Left lung (tissue), 10 donors: ENCODE measurements around the gene DCAF10. TPM values are rescaled to one million over a fixed set of nuclear protein-coding genes. Genes with fewer than 3 reads are reported as not detected.
"Not testable (repeated sequence)": the region's sequence is repeated elsewhere in the genome, so short reads cannot be mapped to it uniquely, and the experiment has no call there.

Experiments
- ATAC-seq: fragments of 200-7000 bp; cut with Tn5 transposase; one replicate; pipeline ENCODE4 v1.9.1; 2020; ENCODE audit warnings: moderate library complexity
- DNase-seq, 4 donors: peaks; one replicate each; pipeline ENCODE4 v3.0.0-alpha.2; 2013 to 2020
- H3K27ac ChIP-seq, 2 donors: fragments of 200-600 bp; sonication (generic) in 1 of 2; one replicate each; pipeline versions ENCODE4 v1.5.0 to v1.8.0; 2020 to 2021
- H3K27me3 ChIP-seq, 2 donors: fragments of 200-600 bp; sonication (generic) in 1 of 2; one replicate each; pipeline versions ENCODE4 v1.5.0 to v1.8.0; 2020 to 2021
- H3K36me3 ChIP-seq, 2 donors: fragments of 200-600 bp; sonication (generic) in 1 of 2; one replicate each; pipeline versions ENCODE4 v1.5.0 to v1.8.0; 2020 to 2021
- H3K4me1 ChIP-seq, 2 donors: fragments of 200-600 bp; one replicate each; pipeline ENCODE4 v1.8.0; 2021
- H3K4me3 ChIP-seq, 2 donors: fragments of 200-600 bp; sonication (generic) in 1 of 2; one replicate each; pipeline versions ENCODE4 v1.5.0 to v1.8.0; 2020 to 2021; ENCODE audit warnings: mild to moderate bottlenecking in 1 of 2
- H3K9me3 ChIP-seq, 2 donors: fragments of 200-600 bp; sonication (generic) in 1 of 2; one replicate each; pipeline versions ENCODE4 v1.5.0 to v1.8.0; 2020 to 2021
- CTCF ChIP-seq, 2 donors: fragments of 200-600 bp; sonication (generic) in 1 of 2; IDR thresholded peaks; one replicate each; pipeline versions ENCODE4 v1.5.0 to v1.8.0; 2021; ENCODE audit warnings: antibody characterized with exemption in 2 of 2
- intact Hi-C, 2 donors: fragments of 100-400 bp; cut with DNase I; formaldehyde crosslinking; loops; one replicate each; pipeline versions ENCODE4 v1.11.2 to v1.14.2; 2022
- polyA plus RNA-seq, 6 donors: library from polyadenylated mRNA; unstranded; fragments of 120-200 nt; gene quantifications; one replicate each; pipeline ENCODE4 v1.2.1, GENCODE V29; 2013; ENCODE audit not compliant: insufficient read length in 6 of 6
- total RNA-seq, 2 donors: library from RNA; stranded (reverse); fragmentation: NEBNext Ultra II Directional; extraction: Animal tissue kit (Norgen Biotek cat#: 25700); gene quantifications; one replicate each; pipeline ENCODE4 v1.2.1, GENCODE V29; 2021
- donor health status: DM: no; HTN: yes; CAD: no.
- donor health status: DM: no; HTN: no; CAD: no.

DCAF10 gene
- total and polyA plus RNA-seq, 8 donors, result 24.8 to 37.3 (median 31.0) TPM

DNA sequence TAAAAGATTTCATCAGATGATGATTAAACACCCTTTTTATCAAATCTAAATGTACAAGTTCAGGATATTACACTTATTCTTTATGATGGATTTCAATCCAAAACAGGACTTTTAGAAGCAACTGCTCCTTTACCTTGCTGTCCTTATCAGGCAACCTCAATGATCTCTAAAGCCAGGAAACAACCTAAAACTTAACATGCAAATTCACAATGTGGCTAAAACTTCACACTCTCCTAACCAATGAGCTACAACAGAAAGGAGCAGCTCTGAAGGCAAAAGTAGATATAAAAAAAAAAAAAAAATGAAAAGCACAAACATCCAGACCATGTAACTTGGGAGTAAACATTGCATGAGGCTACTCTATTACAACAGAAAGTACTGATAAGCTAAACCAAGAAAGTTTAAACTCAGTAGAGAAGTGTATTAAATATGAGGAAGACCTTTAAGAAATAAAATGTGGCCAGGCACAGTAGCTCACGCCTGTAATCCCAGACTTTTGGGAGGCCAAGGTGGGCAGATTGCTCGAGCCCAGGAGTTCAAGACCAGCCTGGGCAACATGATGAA lies 80.4 kb downstream of the DCAF10 start:
- no peak for TF ChIP-seq CTCF (IDR thresholded peaks at IDR 0.05)
- no peak for ATAC-seq

GRCh38 chr9:37887977-37888583 lies 87.5 kb downstream of the DCAF10 start:
- intact Hi-C loops, ATAC-seq: not testable (repeated sequence)
- peak in 2 of 4 donors; percentile 32 to 74 for DNase-seq

More for the DNA sequence above, 80.4 kb downstream of the DCAF10 start:
- peaks cover 0 to 66% of the 10 kb centered on the region in 2 donors for H3K36me3 ChIP-seq
- DNase-seq, result no peak
- H3K9me3 ChIP-seq, result peaks cover 0 to 3% of the 10 kb centered on the region in 2 donors
- intact Hi-C loops, result no loop called here
- no peak overlapping the region for H3K27ac ChIP-seq
- no peaks in the 10 kb centered on the region for H3K27me3 ChIP-seq
- no peaks in the 10 kb centered on the region for H3K4me1 ChIP-seq
- no peak overlapping the region for H3K4me3 ChIP-seq

DNA sequence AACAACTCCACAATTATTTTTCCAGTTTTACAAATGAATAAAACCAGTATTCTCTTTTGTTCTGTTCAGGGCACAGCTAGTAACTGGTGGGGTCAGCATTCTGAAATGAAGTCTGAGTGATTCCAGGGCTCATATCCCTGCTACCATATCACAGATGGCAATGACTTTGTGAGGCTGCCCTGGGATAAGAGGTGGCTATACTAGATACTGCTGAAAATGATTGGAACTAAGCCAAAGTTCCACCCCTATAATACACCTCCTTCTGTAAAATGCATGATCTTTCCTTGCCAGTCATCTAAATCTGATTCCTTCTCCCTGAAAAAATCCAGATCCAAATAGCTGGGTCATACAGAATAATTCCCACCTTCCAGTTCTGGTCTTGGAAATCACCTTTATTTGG lies 88.9 kb downstream of the DCAF10 start:
- Histone ChIP-seq H3K9me3 (no peaks in the 10 kb centered on the region), H3K4me1 (peaks cover 0 to 9% of the 10 kb centered on the region in 2 donors), H3K27ac (no peak overlapping the region), H3K36me3 (peaks cover 0 to 74% of the 10 kb centered on the region in 2 donors), H3K27me3 (no peaks in the 10 kb centered on the region), H3K4me3 (no peak overlapping the region)
- intact Hi-C loops, result no loop called here
- ATAC-seq (no peak), DNase-seq (no peak)
- no peak for TF ChIP-seq CTCF (IDR thresholded peaks at IDR 0.05)

More at GRCh38 chr9:37887977-37888583, 87.5 kb downstream of the DCAF10 start:
- H3K4me3 ChIP-seq, H3K27me3 ChIP-seq, H3K4me1 ChIP-seq, H3K9me3 ChIP-seq: not testable (repeated sequence)
- Histone ChIP-seq H3K27ac (peak overlapping the region in 1 of 2 donors; percentile 45), H3K36me3 (peaks cover 0 to 61% of the 10 kb centered on the region in 2 donors)

GRCh38 chr9:37891042-37891441 lies 90.4 kb downstream of the DCAF10 start:
- peaks cover 3 to 77% of the 10 kb centered on the region in 2 donors for H3K36me3 ChIP-seq
- H3K9me3 ChIP-seq, H3K27ac ChIP-seq, H3K4me3 ChIP-seq, DNase-seq, H3K27me3 ChIP-seq, intact Hi-C loops, H3K4me1 ChIP-seq, ATAC-seq: not testable (repeated sequence)

GRCh38 chr9:37892063-37892462 lies 91.5 kb downstream of the DCAF10 start:
- Histone ChIP-seq H3K27me3 (no peaks in the 10 kb centered on the region), H3K27ac (no peak overlapping the region), H3K36me3 (peaks cover 3 to 80% of the 10 kb centered on the region in 2 donors), H3K9me3 (no peaks in the 10 kb centered on the region), H3K4me3 (no peak overlapping the region), H3K4me1 (peaks cover 0 to 9% of the 10 kb centered on the region in 2 donors)
- intact Hi-C loops, result no loop called here
- DNase-seq, result no peak
- TF ChIP-seq CTCF (IDR thresholded peaks at IDR 0.05), result no peak
- ATAC-seq, result no peak

DNA sequence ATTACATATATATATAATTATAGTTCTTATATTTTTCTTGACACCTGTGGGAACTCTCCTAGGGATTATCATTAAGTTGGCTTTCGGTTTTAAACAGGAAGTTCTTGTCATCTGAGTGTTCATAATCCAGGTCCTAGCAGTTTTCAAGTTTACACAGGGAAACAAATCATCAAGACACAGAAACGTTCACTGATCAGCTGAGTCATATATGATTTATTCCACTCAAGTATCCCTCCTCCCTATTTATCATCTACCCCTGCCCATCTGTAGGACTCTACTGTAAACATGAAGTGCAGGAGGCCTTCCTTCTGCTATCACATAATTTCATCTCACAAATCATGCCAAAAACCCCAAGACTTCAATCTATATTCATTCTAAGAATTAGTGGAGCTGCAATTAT lies 97.1 kb downstream of the DCAF10 start:
- Histone ChIP-seq H3K27me3 (no peaks in the 10 kb centered on the region), H3K4me3 (no peak overlapping the region), H3K27ac (no peak overlapping the region), H3K36me3 (peaks cover 3 to 67% of the 10 kb centered on the region in 2 donors), H3K4me1 (peaks cover 5 to 26% of the 10 kb centered on the region in 2 donors), H3K9me3 (no peaks in the 10 kb centered on the region)
- intact Hi-C loops, result no loop called here
- DNase-seq (no peak), ATAC-seq (no peak)
- no peak for TF ChIP-seq CTCF (IDR thresholded peaks at IDR 0.05)
